Inferior parietal cortex (tissue), 1 donor: Measurements from ENCODE around the gene SMCHD1.
A peak's percentile ranks its signal among the peaks of the same experiment; 100 is the strongest.
"Not testable (repeated sequence)": the region's sequence is repeated elsewhere in the genome, so short reads cannot be mapped to it uniquely, and the experiment has no call there.

Experiments used
- DNase-seq: peaks from one replicate; pipeline ENCODE4 v3.0.0-alpha.2; 2016; ENCODE audit errors: extremely low spot score

The SMCHD1 gene

GRCh38 chr18:2716394-2717326 lies 61.1 kb downstream of the SMCHD1 start:
- peak; percentile 5 for DNase-seq

GRCh38 chr18:2717407-2717806 lies 61.9 kb downstream of the SMCHD1 start:
- no peak for DNase-seq

- DNase-seq: no peak
Measured at GRCh38 chr18:2719040-2719439, 63.5 kb downstream of the SMCHD1 start.

- no peak for DNase-seq
Measured at GRCh38 chr18:2723207-2723606, 67.7 kb downstream of the SMCHD1 start.

- no peak for DNase-seq
Measured at GRCh38 chr18:2729757-2730156, 74.2 kb downstream of the SMCHD1 start.

- DNase-seq: no peak
Measured at GRCh38 chr18:2736823-2737222, 81.3 kb downstream of the SMCHD1 start.

- not testable (repeated sequence) for DNase-seq
Measured at GRCh38 chr18:2740082-2740481, 84.6 kb downstream of the SMCHD1 start.

GRCh38 chr18:2746274-2746673 lies 90.7 kb downstream of the SMCHD1 start:
- DNase-seq: no peak

- DNase-seq: no peak
Measured at GRCh38 chr18:2758309-2758708, 102.8 kb downstream of the SMCHD1 start.

- no peak for DNase-seq
Measured at GRCh38 chr18:2774669-2775068, 119.1 kb downstream of the SMCHD1 start.

GRCh38 chr18:2776601-2777000 lies 121.1 kb downstream of the SMCHD1 start:
- DNase-seq: no peak

- no peak for DNase-seq
Measured at GRCh38 chr18:2777241-2777640, 121.7 kb downstream of the SMCHD1 start.

GRCh38 chr18:2780750-2781149 lies 125.2 kb downstream of the SMCHD1 start:
- no peak for DNase-seq

- DNase-seq: no peak
Measured at GRCh38 chr18:2787225-2787624, 131.7 kb downstream of the SMCHD1 start.

GRCh38 chr18:2792395-2792794 lies 136.9 kb downstream of the SMCHD1 start:
- DNase-seq: no peak

- no peak for DNase-seq
Measured at GRCh38 chr18:2794159-2794558, 138.6 kb downstream of the SMCHD1 start.

GRCh38 chr18:2797951-2798350 lies 142.4 kb downstream of the SMCHD1 start:
- no peak for DNase-seq

- no peak for DNase-seq
Measured at GRCh38 chr18:2799369-2799768, 143.8 kb downstream of the SMCHD1 start.

- no peak for DNase-seq
Measured at GRCh38 chr18:2805970-2806943, 150.7 kb downstream of the SMCHD1 start.

- DNase-seq: not testable (repeated sequence)
Measured at GRCh38 chr18:2808640-2809039, 153.1 kb downstream of the SMCHD1 start.

- not testable (repeated sequence) for DNase-seq
Measured at GRCh38 chr18:2809666-2810183, 154.2 kb downstream of the SMCHD1 start.

GRCh38 chr18:2811416-2811815 lies 155.9 kb downstream of the SMCHD1 start:
- DNase-seq: no peak
